Psoas muscle (tissue), 8 donors: ENCODE results near the gene KRTCAP2. TPM values are rescaled to one million over a fixed set of nuclear protein-coding genes. Genes with fewer than 3 reads are reported as not detected.
A peak's percentile ranks its signal among the peaks of the same experiment; 100 is the strongest.

Experiments used
- ATAC-seq, 4 donors: fragments of 200-7000 bp; cut with Tn5 transposase; one replicate each; pipeline ENCODE4 v1.9.1; 2020; ENCODE audit warnings: moderate library complexity in 3 of 4, mild to moderate bottlenecking in 2 of 4
- DNase-seq, 2 donors: peaks; one replicate each; pipeline ENCODE4 v3.0.0-alpha.2; 2020
- H3K27ac ChIP-seq: fragments of 200-600 bp; one replicate; pipeline ENCODE4 v1.8.0; 2022
- H3K27me3 ChIP-seq, 3 donors: fragments of 200-600 bp in 1 of 3; one replicate each; pipeline versions ENCODE4 v1.6.1 to v1.8.0; 2013 to 2022; ENCODE audit warnings: low read length in 2 of 3, mild to moderate bottlenecking in 2 of 3, moderate library complexity in 1 of 3; ENCODE audit not compliant: insufficient read depth in 3 of 3
- H3K36me3 ChIP-seq, 2 donors: fragments of 200-600 bp in 1 of 2; one replicate each; pipeline versions ENCODE4 v1.6.1 to v1.8.0; 2013 to 2022; ENCODE audit warnings: low read depth in 1 of 2, mild to moderate bottlenecking in 1 of 2, moderate library complexity in 1 of 2; ENCODE audit not compliant: insufficient read depth in 1 of 2
- H3K4me1 ChIP-seq: fragments of 200-600 bp; one replicate; pipeline ENCODE4 v1.8.0; 2022
- H3K4me3 ChIP-seq: fragments of 200-600 bp; one replicate; pipeline ENCODE4 v1.8.0; 2022; ENCODE audit warnings: mild to moderate bottlenecking
- H3K9me3 ChIP-seq: fragments of 200-600 bp; one replicate; pipeline ENCODE4 v1.8.0; 2022
- CTCF ChIP-seq: fragments of 200-600 bp; IDR thresholded peaks from one replicate; pipeline ENCODE4 v1.8.0; 2022; ENCODE audit warnings: antibody characterized with exemption
- WGBS, 3 donors: extraction: QIAGEN DNeasy Blood & Tissue Kit; methylation state at CpG; one replicate each; pipeline versions ENCODE4 v1.1.6 to v1.1.7; 2013; 5-methylcytosine and 5-hydroxymethylcytosine counted together
- intact Hi-C, 2 donors: fragments of 100-400 bp; cut with DNase I; formaldehyde crosslinking; loops; one replicate each; pipeline versions ENCODE4 v1.11.0 to v1.14.2; 2022
- polyA plus RNA-seq, 3 donors: library from polyadenylated mRNA; stranded (reverse); fragments of 200-250 nt; gene quantifications; one replicate each; pipeline ENCODE4 v1.2.3, GENCODE V29; 2013
- total RNA-seq, 4 donors: library from RNA; stranded (reverse); fragmentation: NEBNext Ultra II Directional in 2 of 4; extraction: Animal tissue kit (Norgen Biotek cat#: 25700) in 2 of 4; gene quantifications; one replicate each; pipeline versions ENCODE4 v1.2.1 to v1.2.4, GENCODE V29; 2021 to 2023
- donor health status: healthy with polysubstance abuse.
- donor health status: DM: no; HTN: no; CAD: no; lungs with moderate emphysema.
- donor health status: Bipolar disorder and iron deficiency.
- donor health status: healthy.
- donor health status: DM: yes; HTN: yes; CAD: no.
- donor health status: DM: no; HTN: no; CAD: no.
- donor health status: DM: no; HTN: no; CAD: no.
- donor health status: DM: yes; HTN: yes; CAD: no.

The KRTCAP2 gene
- total and polyA plus RNA-seq, 7 donors, result 115 to 171 (median 137) TPM

DNA sequence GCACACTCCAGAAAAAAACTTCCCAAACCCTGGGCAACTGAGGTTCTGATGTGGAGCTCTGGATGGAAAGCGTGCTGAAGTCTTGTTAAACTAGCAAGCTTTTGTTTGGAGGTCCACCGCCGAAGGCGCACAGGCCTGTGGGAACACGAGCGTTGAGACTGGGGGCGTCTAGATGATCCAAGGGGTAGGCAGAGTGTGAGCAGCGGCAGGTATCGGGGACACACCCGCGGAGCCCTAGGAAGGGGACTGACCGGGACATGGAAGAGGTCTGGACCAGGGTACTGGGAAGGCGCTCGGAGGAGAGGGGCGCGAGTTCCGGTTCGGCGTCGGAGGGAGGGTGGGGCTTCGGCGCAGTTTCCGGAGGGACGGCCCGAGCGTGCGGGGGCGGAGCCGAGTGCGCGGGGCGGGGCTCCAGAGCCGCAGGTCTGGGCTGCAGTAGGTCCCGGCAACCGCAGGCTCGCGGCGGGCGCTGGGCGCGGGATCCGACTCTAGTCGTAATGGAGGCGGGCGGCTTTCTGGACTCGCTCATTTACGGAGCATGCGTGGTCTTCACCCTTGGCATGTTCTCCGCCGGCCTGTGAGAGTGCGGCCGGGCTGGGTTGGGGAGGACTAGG lies 37.6 kb downstream of the KRTCAP2 start, which contains the start of gene SLC50A1:
Gene SLC50A1, plus strand, starts transcription at position 438 of the 614 bp plus-strand sequence. Its CDS starts 60 bp downstream, at position 498.
- intact Hi-C loops, result no loop called here
- ATAC-seq, result peak; percentile 84 to 94 (median 87)
- 0 to 1% (median 0%) methylated on average over 47 to 52 of the region's 52 CpGs for WGBS, 3 donors

GRCh38 chr1:155134880-155135414 lies 38.2 kb downstream of the KRTCAP2 start:
- intact Hi-C loops, result no loop called here
- no peaks in the 10 kb centered on the region for H3K27me3 ChIP-seq

More for the DNA sequence above, 37.6 kb downstream of the KRTCAP2 start, which contains the start of gene SLC50A1:
- DNase-seq, result peak; percentile 95 to 97
- Histone ChIP-seq H3K27me3 (no peaks in the 10 kb centered on the region), H3K27ac (peak within 1 kb of the TSS; percentile 97), H3K9me3 (no peaks in the 10 kb centered on the region), H3K4me1 (peaks cover 28% of the 10 kb centered on the region), H3K4me3 (peak within 1 kb of the TSS; percentile 75), H3K36me3 (peaks cover 0 to 47% of the 10 kb centered on the region in 2 donors)
- TF ChIP-seq CTCF, result peak; percentile 22

GRCh38 chr1:155134322-155134721 lies 38.8 kb downstream of the KRTCAP2 start:
- no peak for TF ChIP-seq CTCF
- no peaks in the 10 kb centered on the region for H3K27me3 ChIP-seq
- peaks cover 28% of the 10 kb centered on the region for H3K4me1 ChIP-seq
- ATAC-seq, result no peak
- no peaks in the 10 kb centered on the region for H3K9me3 ChIP-seq
- 42 to 47% (median 43%) methylated on average over 1 of the region's 1 CpG for WGBS, 3 donors
- H3K36me3 ChIP-seq, result peaks cover 0 to 47% of the 10 kb centered on the region in 2 donors
- H3K27ac ChIP-seq, result peak overlapping the region; percentile 97
- peak overlapping the region; percentile 75 for H3K4me3 ChIP-seq
- intact Hi-C loops, result no loop called here
- no peak for DNase-seq

More at GRCh38 chr1:155134880-155135414, 38.2 kb downstream of the KRTCAP2 start:
- Histone ChIP-seq H3K27ac (peak overlapping the region; percentile 97), H3K4me3 (peak overlapping the region; percentile 75), H3K36me3 (peaks cover 0 to 47% of the 10 kb centered on the region in 2 donors), H3K9me3 (no peaks in the 10 kb centered on the region), H3K4me1 (peaks cover 28% of the 10 kb centered on the region)
- peak; percentile 93 for DNase-seq
- no peak for TF ChIP-seq CTCF
- 2% methylated on average over 18 of the region's 18 CpGs for WGBS, 3 donors
- ATAC-seq, result peak; percentile 76 to 82 (median 79)

DNA sequence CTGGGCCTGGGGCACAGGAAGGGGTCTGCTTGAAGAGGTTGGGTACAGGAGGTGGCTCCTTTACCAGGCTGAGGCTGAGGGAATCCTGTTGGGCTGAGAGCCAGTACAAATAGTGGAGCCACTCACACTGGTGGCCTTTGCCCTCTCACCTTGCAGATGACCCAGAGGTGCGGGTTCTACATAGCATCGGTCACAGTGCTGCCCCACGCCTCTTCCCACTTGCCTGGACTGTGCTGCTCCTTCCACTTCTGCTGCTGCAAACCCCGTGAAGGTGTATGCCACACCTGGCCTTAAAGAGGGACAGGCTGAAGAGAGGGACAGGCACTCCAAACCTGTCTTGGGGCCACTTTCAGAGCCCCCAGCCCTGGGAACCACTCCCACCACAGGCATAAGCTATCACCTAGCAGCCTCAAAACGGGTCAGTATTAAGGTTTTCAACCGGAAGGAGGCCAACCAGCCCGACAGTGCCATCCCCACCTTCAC lies 39.3 kb downstream of the KRTCAP2 start:
- H3K27ac ChIP-seq, result no peak overlapping the region
- H3K36me3 ChIP-seq, result peaks cover 0 to 47% of the 10 kb centered on the region in 2 donors
- ATAC-seq, result no peak

More for the DNA sequence above, 39.3 kb downstream of the KRTCAP2 start:
- no peak for DNase-seq
- intact Hi-C loops, result no loop called here
- H3K4me1 ChIP-seq, result peaks cover 24% of the 10 kb centered on the region
- H3K27me3 ChIP-seq, result peaks cover 0 to 3% (median 0%) of the 10 kb centered on the region in 3 donors
- TF ChIP-seq CTCF, result no peak
- WGBS, 3 donors, result 68 to 75% (median 74%) methylated on average over 7 of the region's 7 CpGs
- peak overlapping the region; percentile 75 for H3K4me3 ChIP-seq
- H3K9me3 ChIP-seq, result no peaks in the 10 kb centered on the region
